Karpas-422 (cell line): ENCODE data around the gene TOB1. TPM values are rescaled to one million over a fixed set of nuclear protein-coding genes. Genes with fewer than 3 reads are reported as not detected.

Experiments used
- DNase-seq: peaks from one replicate; pipeline ENCODE4 v3.0.0-alpha.2; 2015
- H2AFZ ChIP-seq: fragments of 200-600 bp; sonication (generic); 2 replicates; pipeline ENCODE4 v1.6.1; 2014; ENCODE audit warnings: antibody characterized with exemption, low read length, mixed read lengths
- H3K27ac ChIP-seq: fragments of 200-600 bp; sonication (generic); 2 replicates; pipeline ENCODE4 v1.5.1; 2014; ENCODE audit warnings: mild to moderate bottlenecking, low read length, moderate library complexity
- H3K27me3 ChIP-seq: fragments of 200-600 bp; sonication (generic); 2 replicates; pipeline ENCODE4 v1.6.1; 2014; ENCODE audit warnings: low read length, mixed read lengths
- H3K36me3 ChIP-seq: fragments of 200-600 bp; sonication (generic); 2 replicates; pipeline ENCODE4 v1.6.1; 2014; ENCODE audit warnings: low read length, mixed read lengths; ENCODE audit not compliant: insufficient read depth
- H3K4me1 ChIP-seq: fragments of 200-600 bp; sonication (generic); 2 replicates; pipeline ENCODE4 v1.6.1; 2014; ENCODE audit warnings: mild to moderate bottlenecking, low read length, mixed read lengths
- H3K4me2 ChIP-seq: fragments of 200-600 bp; sonication (generic); 2 replicates; pipeline ENCODE4 v1.6.1; 2014; ENCODE audit warnings: low read length, low read depth, mild to moderate bottlenecking; ENCODE audit not compliant: poor library complexity, severe bottlenecking
- H3K4me3 ChIP-seq: fragments of 200-600 bp; sonication (generic); 2 replicates; pipeline ENCODE4 v1.5.1; 2014; ENCODE audit warnings: mild to moderate bottlenecking, antibody characterized with exemption, low read length, mixed read lengths
- H3K79me2 ChIP-seq: fragments of 200-600 bp; sonication (generic); 2 replicates; pipeline ENCODE4 v1.6.1; 2014; ENCODE audit warnings: mild to moderate bottlenecking, low read length, mixed read lengths
- H3K9ac ChIP-seq: fragments of 200-600 bp; sonication (generic); 2 replicates; pipeline ENCODE4 v1.6.0; 2014; ENCODE audit warnings: low read length
- H3K9me2 ChIP-seq: fragments of 200-600 bp; sonication (generic), shearing (Covaris generic); replicated peaks from 2 replicates; pipeline ENCODE4 v1.6.0; 2014; ENCODE audit warnings: mild to moderate bottlenecking, low read length, moderate library complexity; ENCODE audit not compliant: insufficient read depth
- H3K9me3 ChIP-seq: fragments of 300-700, 200-600 bp; sonication (generic); 2 replicates; pipeline ENCODE4 v1.6.1; 2014; ENCODE audit warnings: low read length, mixed read lengths
- H4K20me1 ChIP-seq: fragments of 200-600 bp; sonication (generic); 2 replicates; pipeline ENCODE4 v1.6.1; 2014; ENCODE audit warnings: mild to moderate bottlenecking, antibody characterized with exemption, low read length, low read depth; ENCODE audit not compliant: insufficient read depth
- total RNA-seq: library from RNA; depleted of rRNA; stranded (reverse); fragments of >200 nt; shearing (Covaris generic); gene quantifications from 2 replicates; pipeline ENCODE4 v1.2.3, GENCODE V29; 2014; ENCODE audit warnings: low replicate concordance

Gene TOB1
- total RNA-seq, 1 experiment from 2014 or later = 25.9 TPM

DNA sequence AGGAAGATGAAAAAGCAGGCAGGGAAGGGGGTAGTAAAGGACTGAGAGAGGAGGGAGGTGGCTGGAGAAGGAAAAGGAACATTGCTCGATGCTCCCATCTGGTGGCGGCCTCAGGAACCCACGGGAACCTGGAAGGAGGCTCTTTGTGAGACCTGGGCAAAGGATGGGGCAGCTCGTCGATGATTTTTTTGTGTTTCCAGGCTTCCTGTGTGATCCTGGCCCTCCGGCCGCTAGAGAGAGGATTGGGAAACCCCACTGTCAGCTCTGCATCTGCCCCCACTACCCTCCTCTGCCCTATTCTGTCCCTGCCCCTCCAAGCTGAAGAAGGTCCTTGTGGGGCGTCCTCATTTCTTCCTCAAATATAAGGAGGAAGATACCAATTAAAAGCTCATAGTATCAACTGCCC lies 24.2 kb downstream of the TOB1 start:
- H3K4me3 ChIP-seq = no peak overlapping the region

DNA sequence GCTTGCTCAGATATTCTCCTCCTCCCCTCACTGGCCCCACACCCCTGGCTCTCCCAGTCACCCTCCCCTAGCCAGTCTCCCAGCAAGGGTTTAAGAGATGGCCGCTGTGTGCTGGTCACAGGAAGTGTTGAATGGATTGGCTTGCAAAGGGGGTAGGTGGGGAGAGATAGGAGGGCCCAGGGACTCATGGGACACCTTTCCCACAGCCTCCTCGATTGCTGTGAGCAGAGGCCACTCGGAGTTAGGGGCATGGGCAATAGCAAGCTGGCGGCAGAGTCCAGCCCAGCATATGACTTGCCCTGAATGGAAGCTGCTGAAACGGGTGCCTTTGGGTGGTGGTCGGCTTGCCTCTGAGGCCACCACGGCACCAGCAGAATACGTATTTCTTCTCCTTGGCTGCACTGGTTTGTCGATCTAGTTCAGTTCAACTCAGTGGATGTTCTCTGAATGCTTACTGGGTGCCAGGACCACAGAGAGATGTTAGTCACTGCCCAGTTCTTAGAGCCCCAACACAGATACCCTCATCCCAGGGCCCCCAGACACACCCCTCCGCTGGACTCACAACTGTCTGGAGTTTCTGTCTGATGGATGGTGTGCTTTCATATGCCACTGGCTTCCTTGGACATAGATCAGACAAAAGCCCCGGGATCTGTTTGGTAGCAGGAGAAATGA lies 24.7 kb downstream of the TOB1 start:
- no peaks in the 10 kb centered on the region for H3K79me2 ChIP-seq
- no peak overlapping the region for H3K4me3 ChIP-seq
- no peaks in the 10 kb centered on the region for H3K36me3 ChIP-seq
- no peak overlapping the region for H3K9ac ChIP-seq
- H3K9me3 ChIP-seq = no peaks in the 10 kb centered on the region
- no peak overlapping the region for H3K27ac ChIP-seq
- no peaks in the 10 kb centered on the region for H4K20me1 ChIP-seq
- H3K9me2 ChIP-seq = no peaks in the 10 kb centered on the region
- no peaks in the 10 kb centered on the region for H3K4me1 ChIP-seq
- no peak overlapping the region for H3K4me2 ChIP-seq
- no peak for DNase-seq
- H3K27me3 ChIP-seq = no peaks in the 10 kb centered on the region
- no peak overlapping the region for H2AFZ ChIP-seq

More for the DNA sequence above, 24.2 kb downstream of the TOB1 start:
- no peaks in the 10 kb centered on the region for H3K36me3 ChIP-seq
- H2AFZ ChIP-seq = peak overlapping the region; percentile 32; the same call in 1 of the 2 replicates
- no peaks in the 10 kb centered on the region for H4K20me1 ChIP-seq
- no peak overlapping the region for H3K27ac ChIP-seq
- no peaks in the 10 kb centered on the region for H3K9me2 ChIP-seq
- H3K4me2 ChIP-seq = no peak overlapping the region
- H3K9ac ChIP-seq = no peak overlapping the region
- no peaks in the 10 kb centered on the region for H3K4me1 ChIP-seq
- no peaks in the 10 kb centered on the region for H3K9me3 ChIP-seq
- no peaks in the 10 kb centered on the region for H3K27me3 ChIP-seq
- no peaks in the 10 kb centered on the region for H3K79me2 ChIP-seq
- peak; percentile 84 for DNase-seq

DNA sequence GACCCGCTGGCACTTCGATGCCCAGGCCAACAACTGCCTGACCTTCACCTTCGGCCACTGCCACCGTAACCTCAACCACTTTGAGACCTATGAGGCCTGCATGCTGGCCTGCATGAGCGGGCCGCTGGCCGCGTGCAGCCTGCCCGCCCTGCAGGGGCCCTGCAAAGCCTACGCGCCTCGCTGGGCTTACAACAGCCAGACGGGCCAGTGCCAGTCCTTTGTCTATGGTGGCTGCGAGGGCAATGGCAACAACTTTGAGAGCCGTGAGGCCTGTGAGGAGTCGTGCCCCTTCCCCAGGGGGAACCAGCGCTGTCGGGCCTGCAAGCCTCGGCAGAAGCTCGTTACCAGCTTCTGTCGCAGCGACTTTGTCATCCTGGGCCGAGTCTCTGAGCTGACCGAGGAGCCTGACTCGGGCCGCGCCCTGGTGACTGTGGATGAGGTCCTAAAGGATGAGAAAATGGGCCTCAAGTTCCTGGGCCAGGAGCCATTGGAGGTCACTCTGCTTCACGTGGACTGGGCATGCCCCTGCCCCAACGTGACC lies 25.8 kb downstream of the TOB1 start:
- Histone ChIP-seq H3K27ac (no peak overlapping the region), H3K9me2 (no peaks in the 10 kb centered on the region), H4K20me1 (no peaks in the 10 kb centered on the region), H3K4me1 (no peaks in the 10 kb centered on the region), H3K4me2 (no peak overlapping the region), H3K9ac (no peak overlapping the region), H3K36me3 (no peaks in the 10 kb centered on the region), H3K79me2 (no peaks in the 10 kb centered on the region), H2AFZ (no peak overlapping the region), H3K27me3 (no peaks in the 10 kb centered on the region), H3K4me3 (no peak overlapping the region), H3K9me3 (no peaks in the 10 kb centered on the region)
- DNase-seq = no peak

DNA sequence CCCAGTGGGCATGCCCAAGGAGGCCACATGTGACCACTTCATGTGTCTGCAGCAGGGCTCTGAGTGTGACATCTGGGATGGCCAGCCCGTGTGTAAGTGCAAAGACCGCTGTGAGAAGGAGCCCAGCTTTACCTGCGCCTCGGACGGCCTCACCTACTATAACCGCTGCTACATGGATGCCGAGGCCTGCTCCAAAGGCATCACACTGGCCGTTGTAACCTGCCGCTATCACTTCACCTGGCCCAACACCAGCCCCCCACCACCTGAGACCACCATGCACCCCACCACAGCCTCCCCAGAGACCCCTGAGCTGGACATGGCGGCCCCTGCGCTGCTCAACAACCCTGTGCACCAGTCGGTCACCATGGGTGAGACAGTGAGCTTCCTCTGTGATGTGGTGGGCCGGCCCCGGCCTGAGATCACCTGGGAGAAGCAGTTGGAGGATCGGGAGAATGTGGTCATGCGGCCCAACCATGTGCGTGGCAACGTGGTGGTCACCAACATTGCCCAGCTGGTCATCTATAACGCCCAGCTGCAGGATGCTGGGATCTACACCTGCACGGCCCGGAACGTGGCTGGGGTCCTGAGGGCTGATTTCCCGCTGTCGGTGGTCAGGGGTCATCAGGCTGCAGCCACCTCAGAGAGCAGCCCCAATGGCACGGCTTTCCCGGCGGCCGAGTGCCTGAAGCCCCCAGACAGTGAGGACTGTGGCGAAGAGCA lies 26.4 kb downstream of the TOB1 start:
- Histone ChIP-seq H3K27me3 (no peaks in the 10 kb centered on the region), H3K4me1 (no peaks in the 10 kb centered on the region), H3K4me2 (no peak overlapping the region), H3K36me3 (no peaks in the 10 kb centered on the region), H3K27ac (no peak overlapping the region), H3K9me2 (no peaks in the 10 kb centered on the region), H2AFZ (no peak overlapping the region), H3K79me2 (no peaks in the 10 kb centered on the region), H3K9ac (no peak overlapping the region), H3K4me3 (no peak overlapping the region), H3K9me3 (no peaks in the 10 kb centered on the region), H4K20me1 (no peaks in the 10 kb centered on the region)
- DNase-seq = no peak

DNA sequence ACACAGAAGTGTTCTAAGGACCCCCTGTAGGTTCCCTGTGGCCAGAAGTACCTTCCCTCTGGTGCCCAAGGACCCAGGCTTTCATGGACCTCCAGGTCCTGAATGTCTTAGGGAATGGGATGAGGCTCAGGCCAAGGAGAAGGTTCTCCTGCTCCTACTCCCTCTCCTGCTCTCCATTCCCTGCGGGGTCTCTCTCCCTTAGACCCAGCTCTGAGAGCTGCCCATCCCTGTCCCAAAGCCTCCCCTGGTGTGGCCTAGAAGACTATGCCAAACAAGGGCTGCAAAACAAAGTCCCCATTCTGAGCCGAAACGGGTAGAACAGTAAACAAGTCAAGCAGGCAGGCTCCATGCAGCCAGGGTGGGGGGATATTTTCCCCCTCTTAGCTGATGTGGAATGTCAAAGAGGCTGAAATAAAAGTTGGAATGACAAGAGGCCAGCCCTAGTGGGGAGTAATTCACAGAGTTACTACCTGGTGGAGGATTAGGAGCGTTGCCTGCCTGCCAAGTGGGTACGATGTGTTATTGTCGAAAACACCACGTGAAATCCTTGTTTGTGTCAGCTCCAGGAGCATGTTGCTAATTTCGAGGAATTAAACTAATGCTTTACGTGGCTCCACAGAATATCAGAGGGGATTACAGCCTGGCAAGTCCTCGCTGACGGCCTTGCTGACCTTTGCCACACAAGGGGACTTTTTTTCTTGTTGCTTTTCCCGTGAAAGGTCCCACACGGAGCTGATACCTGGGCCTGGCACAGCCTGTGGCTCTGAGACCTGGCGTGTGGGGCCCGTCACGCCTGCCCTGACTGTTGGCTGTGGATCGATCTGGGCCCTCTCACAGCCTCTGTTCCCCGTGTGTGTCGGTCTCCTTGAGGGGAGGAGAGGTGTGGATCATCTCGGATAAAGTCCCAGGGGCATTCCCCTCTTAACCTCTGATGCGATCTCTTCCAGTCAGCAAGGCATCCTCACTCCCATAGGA lies 27.9 kb downstream of the TOB1 start:
- Histone ChIP-seq H4K20me1 (no peaks in the 10 kb centered on the region), H3K27me3 (no peaks in the 10 kb centered on the region), H3K4me2 (no peak overlapping the region), H2AFZ (no peak overlapping the region), H3K27ac (no peak overlapping the region), H3K9ac (no peak overlapping the region), H3K4me3 (no peak overlapping the region), H3K9me2 (no peaks in the 10 kb centered on the region), H3K79me2 (no peaks in the 10 kb centered on the region), H3K4me1 (no peaks in the 10 kb centered on the region), H3K36me3 (no peaks in the 10 kb centered on the region), H3K9me3 (no peaks in the 10 kb centered on the region)
- no peak for DNase-seq

DNA sequence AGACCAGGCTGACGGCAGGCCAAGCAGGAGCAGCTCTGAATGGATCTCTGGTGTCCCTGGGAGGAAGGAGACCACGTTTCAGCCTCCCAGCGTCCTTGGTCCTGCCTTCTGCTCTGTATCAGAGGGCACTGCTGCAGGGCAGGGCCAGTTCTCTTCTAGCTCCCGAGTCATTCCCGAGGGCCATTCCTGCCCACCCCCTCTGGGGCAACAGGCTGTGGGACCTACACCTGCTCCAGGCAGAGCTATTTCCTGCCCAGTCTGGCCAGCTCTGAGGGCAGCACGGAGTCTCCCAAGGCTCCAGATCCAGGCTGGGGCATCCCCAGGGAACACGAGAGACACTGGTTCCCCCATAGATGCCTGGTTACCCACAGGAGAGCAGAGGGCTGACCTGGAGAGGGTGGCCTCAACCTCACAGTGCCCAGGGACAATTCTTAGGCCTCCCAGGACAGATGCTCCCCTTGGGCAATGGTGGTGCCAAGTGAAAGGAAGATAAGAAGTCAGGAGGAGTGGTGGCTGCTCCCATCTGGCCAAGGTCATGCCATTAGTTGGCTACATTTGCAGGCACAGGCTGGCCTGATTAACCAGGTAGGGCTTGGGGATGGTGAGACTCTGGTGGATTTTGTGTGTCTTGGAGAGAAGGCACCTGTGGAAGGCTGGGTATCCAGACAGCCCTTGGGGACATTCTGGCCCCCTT lies 28.7 kb downstream of the TOB1 start:
- no peak overlapping the region for H3K4me3 ChIP-seq
- H3K4me1 ChIP-seq = no peaks in the 10 kb centered on the region
- H3K27me3 ChIP-seq = no peaks in the 10 kb centered on the region
- H3K9ac ChIP-seq = no peak overlapping the region
- H3K79me2 ChIP-seq = no peaks in the 10 kb centered on the region
- H3K9me3 ChIP-seq = no peaks in the 10 kb centered on the region
- no peaks in the 10 kb centered on the region for H4K20me1 ChIP-seq
- DNase-seq = no peak
- no peaks in the 10 kb centered on the region for H3K36me3 ChIP-seq
- H2AFZ ChIP-seq = no peak overlapping the region
- H3K27ac ChIP-seq = no peak overlapping the region
- no peak overlapping the region for H3K4me2 ChIP-seq
- no peaks in the 10 kb centered on the region for H3K9me2 ChIP-seq

DNA sequence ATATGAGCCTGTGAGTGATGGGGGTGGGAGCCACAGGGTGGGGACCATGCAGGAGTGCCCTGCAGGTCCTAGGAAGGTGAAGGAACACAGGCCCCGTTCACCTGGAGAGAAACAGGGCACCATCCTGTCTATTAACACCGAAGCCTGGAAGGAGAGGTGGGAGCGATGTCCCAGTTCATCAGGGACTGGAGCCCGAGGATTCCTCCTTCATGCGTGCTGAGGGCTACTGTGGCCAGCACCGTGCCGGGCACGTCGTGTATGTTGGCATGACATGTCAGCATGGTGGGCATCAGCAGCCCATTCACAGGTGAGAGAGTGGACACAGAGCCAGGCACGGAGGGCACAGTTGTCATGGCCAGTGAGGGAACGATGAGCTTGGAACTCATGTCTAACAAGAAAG lies 29.3 kb downstream of the TOB1 start:
- Histone ChIP-seq H3K9ac (no peak overlapping the region), H3K79me2 (no peaks in the 10 kb centered on the region), H3K27me3 (no peaks in the 10 kb centered on the region)

More for the DNA sequence above, 29.3 kb downstream of the TOB1 start:
- H3K27ac ChIP-seq = no peak overlapping the region
- no peak overlapping the region for H2AFZ ChIP-seq
- H4K20me1 ChIP-seq = no peaks in the 10 kb centered on the region
- H3K9me2 ChIP-seq = no peaks in the 10 kb centered on the region
- no peaks in the 10 kb centered on the region for H3K4me1 ChIP-seq
- no peak overlapping the region for H3K4me3 ChIP-seq
- H3K4me2 ChIP-seq = no peak overlapping the region
- no peaks in the 10 kb centered on the region for H3K9me3 ChIP-seq
- DNase-seq = no peak
- H3K36me3 ChIP-seq = no peaks in the 10 kb centered on the region
